Naive thymus-derived CD4-positive, alpha-beta T cell (primary cell): Measurements from ENCODE around the gene LUZP4. TPM values are rescaled to one million over a fixed set of nuclear protein-coding genes. Genes with fewer than 3 reads are reported as not detected.

Experiments
- ATAC-seq: fragments of 150-1000 bp; cut with Tn5 transposase; 2 replicates; pipeline ENCODE4 v1.10.0; 2021; ENCODE audit warnings: mild to moderate bottlenecking, moderate library complexity
- CTCF ChIA-PET: fragments of 350-600 bp; sonication (Branson Sonifier 250); formaldehyde crosslinking; loops from one replicate; lab custom pipeline; 2021; ENCODE audit warnings: antibody characterized with exemption; lab: Charles Lee
- POLR2A ChIA-PET: fragments of 350-600 bp; sonication (Branson Sonifier 250); formaldehyde crosslinking; loops from one replicate; lab custom pipeline; 2021; ENCODE audit warnings: antibody characterized with exemption, inconsistent platforms; lab: Charles Lee
- DNase-seq, 9 donors: peaks; one replicate each; pipeline versions ENCODE4 v3.0.0 to v3.0.0-alpha.2; 2020 to 2022; ENCODE audit warnings: mixed read lengths in 1 of 9
- H3K27ac ChIP-seq: one replicate; pipeline ENCODE4 v1.7.0; 2013; ENCODE audit warnings: mild to moderate bottlenecking, low read depth, low read length, moderate library complexity
- H3K27me3 ChIP-seq, 2 donors: one replicate each; pipeline ENCODE4 v1.7.0; 2013; ENCODE audit warnings: low read length in 2 of 2, mild to moderate bottlenecking in 2 of 2, moderate library complexity in 2 of 2; ENCODE audit not compliant: control insufficient read depth in 2 of 2, insufficient read depth in 2 of 2
- H3K36me3 ChIP-seq, 3 experiments: 1 replicate in 2 of 3; 2 replicates in 1 of 3; pipeline ENCODE4 v1.7.0; 2013; ENCODE audit warnings: low read length in 3 of 3, mild to moderate bottlenecking in 3 of 3, moderate library complexity in 1 of 3; ENCODE audit not compliant: insufficient read depth in 3 of 3, control insufficient read depth in 2 of 3
- H3K4me1 ChIP-seq, 2 donors: one replicate each; pipeline ENCODE4 v1.7.0; 2013; ENCODE audit warnings: low read length in 2 of 2, mild to moderate bottlenecking in 2 of 2, moderate library complexity in 1 of 2; ENCODE audit not compliant: control insufficient read depth in 2 of 2, insufficient read depth in 2 of 2
- H3K4me3 ChIP-seq: 2 replicates; pipeline ENCODE4 v1.7.0; 2013; ENCODE audit warnings: mild to moderate bottlenecking, low read length
- H3K9me3 ChIP-seq, 3 experiments: 1 replicate in 2 of 3; 2 replicates in 1 of 3; pipeline ENCODE4 v1.7.0; 2013; ENCODE audit warnings: low read length in 3 of 3; ENCODE audit not compliant: control insufficient read depth in 2 of 3
- H3K27ac Mint-ChIP-seq, 9 donors: one replicate each; pipeline ENCODE4 v1.8.0; 2020 to 2022; ENCODE audit warnings: mixed read lengths in 9 of 9, mild to moderate bottlenecking in 8 of 9, moderate library complexity in 5 of 9, inconsistent platforms in 2 of 9
- H3K27me3 Mint-ChIP-seq, 5 donors: one replicate each; pipeline ENCODE4 v1.8.0; 2021 to 2022; ENCODE audit warnings: mixed read lengths in 5 of 5, mild to moderate bottlenecking in 1 of 5
- H3K36me3 Mint-ChIP-seq, 5 donors: one replicate each; pipeline ENCODE4 v1.8.0; 2020 to 2022; ENCODE audit warnings: mixed read lengths in 5 of 5, mild to moderate bottlenecking in 3 of 5, inconsistent platforms in 1 of 5
- H3K4me1 Mint-ChIP-seq, 7 donors: one replicate each; pipeline ENCODE4 v1.8.0; 2020 to 2022; ENCODE audit warnings: mixed read lengths in 7 of 7, mild to moderate bottlenecking in 3 of 7, inconsistent platforms in 1 of 7
- H3K4me3 Mint-ChIP-seq, 10 donors: one replicate each; pipeline ENCODE4 v1.8.0; 2020 to 2022; ENCODE audit warnings: mild to moderate bottlenecking in 10 of 10, mixed read lengths in 10 of 10, moderate library complexity in 6 of 10, inconsistent platforms in 2 of 10
- H3K9me3 Mint-ChIP-seq, 11 donors: one replicate each; pipeline ENCODE4 v1.8.0; 2020 to 2022; ENCODE audit warnings: mixed read lengths in 11 of 11, mild to moderate bottlenecking in 4 of 11, inconsistent platforms in 1 of 11, moderate library complexity in 1 of 11
- intact Hi-C, 2 donors: fragments of 100-400 bp; cut with micrococcal nuclease; formaldehyde crosslinking; loops; one replicate each; pipeline ENCODE4 v1.15.1; 2023
- polyA plus RNA-seq, 2 donors: library from polyadenylated mRNA; unstranded; fragments of 300-500 nt; fragmentation: Illumina TruSeq; gene quantifications; one replicate each; pipeline ENCODE4 v1.2.3, GENCODE V29; 2021
- total RNA-seq, 6 experiments: library from RNA in 5 of 6; stranded (reverse) in 5 of 6; gene quantifications; 1 replicate in 5 of 6; 2 replicates in 1 of 6; pipeline ENCODE4 v1.2.3 and lab custom pipeline; 2021 to 2026

LUZP4 gene
- total and polyA plus RNA-seq, 7 experiments from 2014 or later, result not detected

DNA sequence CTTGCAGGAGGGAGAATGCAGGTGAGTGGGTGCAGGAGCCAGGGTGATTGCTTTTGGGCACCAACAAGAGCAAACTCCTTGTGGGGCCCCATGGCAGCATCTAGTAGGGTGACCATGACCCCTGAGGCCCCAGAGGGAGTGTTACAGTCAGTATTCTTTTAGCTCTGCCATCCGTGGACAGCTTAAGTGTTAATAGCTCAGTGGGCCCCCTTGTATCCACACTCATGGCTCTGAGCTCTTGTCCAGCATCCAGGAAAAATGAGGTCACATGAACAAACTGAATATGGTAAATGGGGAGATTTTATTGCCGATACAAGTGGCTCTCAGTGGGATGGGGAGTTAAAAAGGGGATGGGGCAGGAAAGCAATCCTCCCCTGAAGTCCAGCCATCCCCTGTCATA is 28.4 kb upstream of the LUZP4 start:
- peaks cover 0 to 4% (median 0%) of the 10 kb centered on the region in 5 donors for H3K27me3 Mint-ChIP-seq
- H3K27ac Mint-ChIP-seq, result no peak overlapping the region
- ChIA-PET CTCF (no interaction called here), POLR2A (no interaction called here)
- Histone ChIP-seq H3K4me1 (no peaks in the 10 kb centered on the region), H3K36me3 (no peaks in the 10 kb centered on the region), H3K9me3 (no peaks in the 10 kb centered on the region), H3K27me3 (no peaks in the 10 kb centered on the region), H3K4me3 (no peak overlapping the region), H3K27ac (no peak overlapping the region)
- H3K36me3 Mint-ChIP-seq, result no peaks in the 10 kb centered on the region
- no peak for ATAC-seq
- DNase-seq, result no peak
- no peaks in the 10 kb centered on the region for H3K4me1 Mint-ChIP-seq
- peaks cover 0 to 8% (median 0%) of the 10 kb centered on the region in 11 donors for H3K9me3 Mint-ChIP-seq
- no peak overlapping the region for H3K4me3 Mint-ChIP-seq
- intact Hi-C loops, result no loop called here

DNA sequence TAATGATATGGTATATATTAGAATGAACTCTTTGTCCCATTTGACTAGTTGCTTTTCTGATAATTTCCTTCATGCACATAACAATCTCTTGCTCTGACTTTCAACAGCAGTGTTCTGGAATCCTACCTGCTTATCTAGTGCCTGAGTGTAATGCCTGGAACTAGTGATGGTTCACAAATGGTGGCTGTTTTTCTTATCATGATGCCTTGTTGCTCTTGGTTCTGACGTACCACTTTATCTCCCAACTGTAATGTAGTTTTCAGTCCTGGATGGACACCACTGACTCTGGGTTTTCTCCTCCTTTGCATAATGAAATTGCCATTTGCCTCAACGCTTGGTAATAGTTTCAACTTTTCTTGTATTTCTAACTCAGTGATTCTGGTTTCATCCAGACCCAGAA is 25.5 kb upstream of the LUZP4 start:
- H3K4me1 ChIP-seq, result no peaks in the 10 kb centered on the region
- Mint-ChIP-seq H3K4me1 (no peaks in the 10 kb centered on the region), H3K27me3 (no peaks in the 10 kb centered on the region), H3K27ac (no peak overlapping the region), H3K4me3 (no peak overlapping the region), H3K36me3 (no peaks in the 10 kb centered on the region), H3K9me3 (peaks cover 0 to 4% (median 0%) of the 10 kb centered on the region in 11 donors)
- no peak for DNase-seq
- H3K36me3 ChIP-seq, result no peaks in the 10 kb centered on the region
- no peak overlapping the region for H3K27ac ChIP-seq
- no peak overlapping the region for H3K4me3 ChIP-seq
- ChIA-PET POLR2A (no interaction called here), CTCF (interaction anchor here (0.6 kb wide), 1 partner anchor 416 kb away, joined by 3 read pairs; no protein-coding TSS in a partner anchor)
- H3K27me3 ChIP-seq, result no peaks in the 10 kb centered on the region
- ATAC-seq, result no peak
- no peaks in the 10 kb centered on the region for H3K9me3 ChIP-seq
- intact Hi-C loops, result no loop called here

DNA sequence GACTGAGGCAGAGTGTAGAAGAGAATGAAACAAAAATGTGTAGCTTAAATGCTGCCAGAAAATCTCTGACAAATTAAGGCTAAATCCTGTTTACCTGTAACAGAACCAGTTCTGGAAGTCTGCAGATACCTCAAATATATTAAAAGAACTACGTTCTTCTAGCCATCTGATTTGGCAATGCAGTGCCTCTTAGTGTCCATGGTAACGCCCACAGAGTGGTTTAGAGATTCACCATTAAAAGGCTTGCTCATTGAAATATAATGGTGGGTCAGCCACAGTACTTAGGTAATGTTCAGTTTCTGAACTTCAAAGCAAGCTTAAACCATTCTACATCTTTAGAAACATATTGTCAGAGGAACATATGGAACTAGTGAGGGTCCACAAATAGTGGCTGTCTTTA is 23.2 kb upstream of the LUZP4 start:
- Histone ChIP-seq H3K36me3 (no peaks in the 10 kb centered on the region), H3K9me3 (no peaks in the 10 kb centered on the region), H3K4me1 (no peaks in the 10 kb centered on the region), H3K27ac (no peak overlapping the region), H3K27me3 (no peaks in the 10 kb centered on the region), H3K4me3 (no peak overlapping the region)
- Mint-ChIP-seq H3K9me3 (peaks cover 0 to 4% (median 0%) of the 10 kb centered on the region in 11 donors), H3K4me3 (no peak overlapping the region), H3K36me3 (no peaks in the 10 kb centered on the region), H3K27me3 (no peaks in the 10 kb centered on the region), H3K27ac (no peak overlapping the region), H3K4me1 (no peaks in the 10 kb centered on the region)
- DNase-seq (no peak), ATAC-seq (no peak)
- ChIA-PET POLR2A (no interaction called here), CTCF (no interaction called here)
- intact Hi-C loops, result no loop called here

DNA sequence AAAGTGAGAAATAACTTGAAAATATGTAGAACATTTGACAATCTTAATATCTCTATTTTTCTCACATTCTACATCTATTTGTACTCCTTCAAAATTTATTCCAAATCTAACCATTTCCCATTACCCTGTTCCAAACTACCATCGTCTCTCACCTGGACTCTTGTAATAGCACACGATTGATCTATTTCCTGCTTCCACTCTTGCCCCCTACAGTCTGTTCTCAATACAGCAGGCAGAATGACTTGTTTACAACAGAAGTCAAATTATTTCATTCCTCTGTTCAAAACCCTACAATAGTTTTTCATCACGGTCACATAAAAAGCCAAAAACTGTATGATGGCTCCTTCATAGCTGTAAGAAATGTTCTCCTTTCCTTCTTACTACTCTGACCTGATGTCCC is 21.1 kb upstream of the LUZP4 start:
- no peak for DNase-seq

DNA sequence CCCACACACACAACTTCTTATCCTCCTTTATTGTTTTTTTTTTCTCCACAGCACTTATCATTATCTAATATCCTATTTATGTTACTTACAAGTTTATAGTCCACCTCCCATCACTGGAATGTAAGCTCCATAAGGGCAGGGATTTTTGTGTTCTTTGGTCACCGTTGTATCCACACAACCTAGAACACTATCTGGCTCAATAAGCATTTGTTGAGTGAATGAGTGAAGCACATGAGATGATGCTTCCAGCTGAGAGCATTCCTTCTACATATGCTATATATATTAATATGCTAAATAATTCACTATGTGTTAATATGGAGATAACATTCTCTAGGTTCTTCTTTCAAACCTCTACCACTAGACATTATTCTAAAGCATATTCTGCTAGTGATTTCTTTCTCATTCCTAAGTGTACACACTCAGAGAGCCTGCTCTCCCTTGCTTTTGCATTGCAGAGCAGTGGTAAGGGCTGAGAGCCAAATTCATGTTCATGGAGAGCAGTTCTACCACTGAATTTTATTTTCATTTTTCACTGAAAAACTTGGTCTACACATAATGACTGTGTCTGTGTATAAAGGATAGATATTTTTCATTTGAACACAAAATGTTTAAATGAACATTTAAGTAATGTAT is 20.3 kb upstream of the LUZP4 start:
- DNase-seq, result no peak
- POLR2A ChIA-PET, result no interaction called here
- H3K27me3 Mint-ChIP-seq, result no peaks in the 10 kb centered on the region
- H3K9me3 Mint-ChIP-seq, result no peaks in the 10 kb centered on the region
- Histone ChIP-seq H3K27me3 (no peaks in the 10 kb centered on the region), H3K36me3 (no peaks in the 10 kb centered on the region), H3K4me1 (no peaks in the 10 kb centered on the region), H3K27ac (no peak overlapping the region), H3K9me3 (no peaks in the 10 kb centered on the region), H3K4me3 (no peak overlapping the region)
- ATAC-seq, result no peak
- no peaks in the 10 kb centered on the region for H3K36me3 Mint-ChIP-seq
- H3K4me3 Mint-ChIP-seq, result no peak overlapping the region
- intact Hi-C loops, result no loop called here
- no peak overlapping the region for H3K27ac Mint-ChIP-seq
- CTCF ChIA-PET, result no interaction called here
- H3K4me1 Mint-ChIP-seq, result no peaks in the 10 kb centered on the region

More for the DNA sequence above, 21.1 kb upstream of the LUZP4 start:
- H3K9me3 ChIP-seq, result no peaks in the 10 kb centered on the region
- Mint-ChIP-seq H3K4me1 (no peaks in the 10 kb centered on the region), H3K27me3 (no peaks in the 10 kb centered on the region), H3K9me3 (no peaks in the 10 kb centered on the region), H3K27ac (no peak overlapping the region), H3K36me3 (no peaks in the 10 kb centered on the region), H3K4me3 (no peak overlapping the region)
- no peaks in the 10 kb centered on the region for H3K4me1 ChIP-seq
- ChIA-PET POLR2A (no interaction called here), CTCF (no interaction called here)
- no peak overlapping the region for H3K27ac ChIP-seq
- H3K27me3 ChIP-seq, result no peaks in the 10 kb centered on the region
- no peaks in the 10 kb centered on the region for H3K36me3 ChIP-seq
- H3K4me3 ChIP-seq, result no peak overlapping the region
- intact Hi-C loops, result no loop called here
- ATAC-seq, result no peak

DNA sequence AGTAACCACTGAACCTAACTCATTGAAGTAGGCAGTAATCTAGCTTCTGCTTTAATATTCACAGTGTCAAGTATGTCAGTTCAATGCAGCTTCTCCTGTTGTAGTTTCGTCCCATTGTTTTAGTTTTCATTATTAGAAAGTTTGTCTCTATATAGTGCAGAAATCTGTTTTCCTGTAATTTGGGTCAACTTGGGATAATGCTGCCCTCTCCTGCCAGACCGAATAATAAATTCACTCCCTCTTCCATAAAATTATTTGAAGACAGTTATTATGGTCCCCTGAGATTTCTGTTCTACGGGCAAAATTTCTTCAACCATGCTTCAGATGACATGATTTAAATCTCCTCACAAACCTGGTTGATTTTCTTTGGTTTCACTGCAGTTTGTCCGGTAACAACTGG is 4.6 kb upstream of the LUZP4 start:
- Mint-ChIP-seq H3K27ac (no peak overlapping the region), H3K4me1 (no peaks in the 10 kb centered on the region), H3K9me3 (peaks cover 0 to 4% (median 0%) of the 10 kb centered on the region in 11 donors), H3K27me3 (no peaks in the 10 kb centered on the region), H3K36me3 (no peaks in the 10 kb centered on the region), H3K4me3 (no peak overlapping the region)
- no peaks in the 10 kb centered on the region for H3K9me3 ChIP-seq
- H3K4me3 ChIP-seq, result no peak overlapping the region
- H3K36me3 ChIP-seq, result no peaks in the 10 kb centered on the region
- H3K4me1 ChIP-seq, result no peaks in the 10 kb centered on the region
- ChIA-PET POLR2A (no interaction called here), CTCF (interaction anchor here (1.0 kb wide), 1 partner anchor 13 kb away, joined by 3 read pairs; no protein-coding TSS in a partner anchor)
- no peak overlapping the region for H3K27ac ChIP-seq
- no peak for ATAC-seq
- intact Hi-C loops, result no loop called here
- H3K27me3 ChIP-seq, result no peaks in the 10 kb centered on the region
- DNase-seq, result no peak

DNA sequence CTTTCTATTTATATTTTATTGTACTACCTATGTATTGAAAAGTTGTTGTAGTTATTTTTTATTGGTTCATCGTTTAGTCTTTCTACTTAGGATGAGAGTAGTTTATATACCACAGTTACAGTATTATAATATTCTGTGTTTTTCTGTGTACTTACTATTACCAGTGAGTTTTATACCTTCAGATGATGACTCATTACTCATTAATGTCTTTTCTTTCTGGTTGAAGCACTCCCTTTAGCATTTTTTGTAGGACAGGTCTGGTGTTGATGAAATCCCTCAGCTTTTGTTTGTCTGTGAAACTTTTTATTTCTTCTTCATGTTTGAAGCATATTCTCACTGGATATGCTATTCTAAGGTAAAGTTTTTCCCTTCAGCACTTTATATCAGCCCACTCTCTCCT is 7.7 kb downstream of the LUZP4 start:
- intact Hi-C loops, result no loop called here
- no peaks in the 10 kb centered on the region for H3K4me1 Mint-ChIP-seq
- CTCF ChIA-PET, result no interaction called here

More for the DNA sequence above, 7.7 kb downstream of the LUZP4 start:
- no peak overlapping the region for H3K4me3 Mint-ChIP-seq
- DNase-seq (no peak), ATAC-seq (no peak)
- H3K4me1 ChIP-seq, result no peaks in the 10 kb centered on the region
- no peaks in the 10 kb centered on the region for H3K27me3 Mint-ChIP-seq
- no peak overlapping the region for H3K27ac ChIP-seq
- no peaks in the 10 kb centered on the region for H3K36me3 ChIP-seq
- peaks cover 0 to 4% (median 0%) of the 10 kb centered on the region in 11 donors for H3K9me3 Mint-ChIP-seq
- H3K9me3 ChIP-seq, result no peaks in the 10 kb centered on the region
- POLR2A ChIA-PET, result no interaction called here
- no peak overlapping the region for H3K27ac Mint-ChIP-seq
- H3K27me3 ChIP-seq, result no peaks in the 10 kb centered on the region
- no peaks in the 10 kb centered on the region for H3K36me3 Mint-ChIP-seq
- no peak overlapping the region for H3K4me3 ChIP-seq
